IMR-90 (cell line): ENCODE data around the gene FLCN. TPM values are rescaled to one million over a fixed set of nuclear protein-coding genes. Genes with fewer than 3 reads are reported as not detected.
A peak's percentile ranks its signal among the peaks of the same experiment; 100 is the strongest.

Source experiments
- ATAC-seq: fragments of 200-7000 bp; cut with Tn5 transposase; 2 replicates; pipeline ENCODE4 v1.9.1; 2020; ENCODE audit warnings: low read depth, mild to moderate bottlenecking, moderate library complexity
- BruUV-seq: library from RNA; stranded (reverse); fragments of 400-500 nt; replicated peaks from 2 replicates; lab custom pipeline; 2021; lab: Mats Ljungman, UMichigan
- CTCF ChIA-PET: fragments of 300-600 bp; formaldehyde crosslinking; extraction: SDS; loops from one replicate; lab custom pipeline; 2021; ENCODE audit warnings: antibody characterized with exemption; lab: Yijun Ruan, JAX
- POLR2A ChIA-PET: fragments of 300-600 bp; sonication (Branson Sonifier 250); formaldehyde crosslinking; loops from one replicate; lab custom pipeline; 2022; ENCODE audit warnings: antibody characterized with exemption; ENCODE audit not compliant: unreplicated experiment; lab: Charles Lee
- DNase-seq: peaks from one replicate; pipeline ENCODE4 v3.0.0; 2013
- H2AFZ ChIP-seq: replicated peaks from 2 replicates; pipeline ENCODE3; 2013; ENCODE audit warnings: low read length, mild to moderate bottlenecking; ENCODE audit not compliant: poor library complexity
- H2AK5ac ChIP-seq: 2 replicates; pipeline ENCODE4 v1.6.1; 2013; ENCODE audit warnings: low read depth, low read length, inconsistent platforms
- H2AK9ac ChIP-seq: replicated peaks from 2 replicates; pipeline ENCODE3; 2013; ENCODE audit warnings: mild to moderate bottlenecking, low read depth, low read length, moderate library complexity; ENCODE audit not compliant: poor library complexity
- H2BK120ac ChIP-seq: 2 replicates; pipeline ENCODE4 v1.6.1; 2013; ENCODE audit warnings: low read depth, low read length, inconsistent platforms
- H2BK15ac ChIP-seq: 3 replicates; pipeline ENCODE4 v1.6.1; 2013; ENCODE audit warnings: low read depth, low read length, inconsistent platforms
- H2BK20ac ChIP-seq: 2 replicates; pipeline ENCODE4 v1.6.1; 2013; ENCODE audit warnings: low read depth, mild to moderate bottlenecking, inconsistent platforms, low read length, moderate library complexity
- H2BK5ac ChIP-seq: 2 replicates; pipeline ENCODE4 v1.6.1; 2013; ENCODE audit warnings: mild to moderate bottlenecking, low read depth, low read length, inconsistent platforms; ENCODE audit not compliant: poor library complexity, severe bottlenecking
- H3K14ac ChIP-seq: replicated peaks from 2 replicates; pipeline ENCODE4 v1.6.1; 2013; ENCODE audit warnings: low read depth, low read length, inconsistent platforms
- H3K18ac ChIP-seq: 2 replicates; pipeline ENCODE4 v1.6.1; 2013; ENCODE audit warnings: low read depth, low read length, control low read depth
- H3K23ac ChIP-seq: 2 replicates; pipeline ENCODE4 v1.6.1; 2013; ENCODE audit warnings: low read depth, low read length, inconsistent platforms
- H3K27ac ChIP-seq: 2 replicates; pipeline ENCODE4 v1.5.1; 2013; ENCODE audit warnings: mild to moderate bottlenecking, control low read depth, low read length; ENCODE audit not compliant: insufficient read depth
- H3K27me3 ChIP-seq: 2 replicates; pipeline ENCODE4 v1.6.1; 2013; ENCODE audit warnings: low read length; ENCODE audit not compliant: control insufficient read depth, insufficient read depth
- H3K36me3 ChIP-seq: 2 replicates; pipeline ENCODE4 v1.6.1; 2013; ENCODE audit warnings: low read length, mixed read lengths; ENCODE audit not compliant: control insufficient read depth, insufficient read depth
- H3K4ac ChIP-seq: 2 replicates; pipeline ENCODE4 v1.6.1; 2013; ENCODE audit warnings: low read depth, low read length, inconsistent platforms
- H3K4me1 ChIP-seq: 2 replicates; pipeline ENCODE4 v1.6.1; 2013; ENCODE audit warnings: low read length, mixed read lengths; ENCODE audit not compliant: control insufficient read depth, insufficient read depth
- H3K4me2 ChIP-seq: 2 replicates; pipeline ENCODE4 v1.6.1; 2013; ENCODE audit warnings: low read depth, mild to moderate bottlenecking, control low read depth, low read length, moderate library complexity
- H3K4me3 ChIP-seq: 2 replicates; pipeline ENCODE4 v1.5.1; 2013; ENCODE audit warnings: low read depth, mild to moderate bottlenecking, control low read depth, low read length, moderate library complexity; ENCODE audit not compliant: insufficient read depth
- H3K56ac ChIP-seq: 2 replicates; pipeline ENCODE4 v1.6.1; 2013; ENCODE audit warnings: low read length, inconsistent platforms; ENCODE audit not compliant: insufficient read depth; ENCODE audit errors: extremely low read depth
- H3K79me1 ChIP-seq, 2 experiments: 2 replicates each; pipeline ENCODE4 v1.6.1; 2013; ENCODE audit warnings: low read length in 2 of 2, inconsistent platforms in 1 of 2, low read depth in 1 of 2
- H3K9ac ChIP-seq: 2 replicates; pipeline ENCODE4 v1.6.1; 2013; ENCODE audit warnings: low read depth, low read length, control low read depth
- H3K9me1 ChIP-seq: 2 replicates; pipeline ENCODE4 v1.6.1; 2013; ENCODE audit warnings: low read length, inconsistent platforms; ENCODE audit not compliant: insufficient read depth
- H3K9me3 ChIP-seq: 2 replicates; pipeline ENCODE4 v1.6.1; 2013; ENCODE audit warnings: low read length; ENCODE audit not compliant: control insufficient read depth, insufficient read depth
- H4K20me1 ChIP-seq: 2 replicates; pipeline ENCODE4 v1.6.1; 2013; ENCODE audit warnings: low read length, inconsistent platforms; ENCODE audit not compliant: insufficient read depth
- H4K5ac ChIP-seq: 2 replicates; pipeline ENCODE4 v1.6.1; 2013; ENCODE audit warnings: mild to moderate bottlenecking, low read depth, low read length, control low read depth
- H4K8ac ChIP-seq, 2 experiments: 2 replicates each; pipeline ENCODE4 v1.6.1; 2013; ENCODE audit warnings: low read depth in 2 of 2, low read length in 2 of 2, control low read depth in 1 of 2, inconsistent platforms in 1 of 2
- H4K91ac ChIP-seq: 2 replicates; pipeline ENCODE4 v1.6.1; 2013; ENCODE audit warnings: low read depth, low read length, inconsistent platforms; ENCODE audit not compliant: insufficient read depth
- CHD1 ChIP-seq: IDR thresholded peaks from 2 replicates; pipeline ENCODE4 v1.6.1; 2012; ENCODE audit warnings: low read depth, low read length, improper control_type of control experiment
- USF2 ChIP-seq: fragments of 150-350 bp; IDR thresholded peaks from 2 replicates; pipeline ENCODE4 v1.6.1; 2017; ENCODE audit warnings: mild to moderate bottlenecking, antibody characterized with exemption, low read length, low read depth
- WGBS, 2 experiments: methylation state at CpG; one replicate each; pipeline versions ENCODE4 v1.1.5 to v1.1.7; 2013; ENCODE audit warnings: missing lambda C conversion rate in 2 of 2; ENCODE audit not compliant: insufficient read length in 1 of 2; ENCODE audit errors: extremely low coverage in 2 of 2; 5-methylcytosine and 5-hydroxymethylcytosine counted together
- dilution Hi-C: fragments of 300-500 bp; cut with HindIII; formaldehyde crosslinking; loops from one replicate; pipeline ENCODE4 v1.14.3; 2018; ENCODE audit warnings: low sequenced_read_pairs; ENCODE audit not compliant: unreplicated experiment
- in situ Hi-C: fragments of 300-500 bp; cut with MboI; formaldehyde crosslinking; loops from 3 replicates; pipeline ENCODE4 v1.14.3; 2019; ENCODE audit warnings: low sequenced_read_pairs, inconsistent platforms, mixed read lengths
- intact Hi-C: fragments of 100-400 bp; cut with micrococcal nuclease; formaldehyde crosslinking; loops from 2 replicates; pipeline ENCODE4 v1.10.0; 2022
- polyA plus RNA-seq, 3 experiments: library from polyadenylated mRNA; depleted of rRNA; stranded (reverse); fragments of >200 nt; gene quantifications; 2 replicates each; pipeline ENCODE4 v1.2.3, GENCODE V29; 2012; ENCODE audit warnings: low replicate concordance in 1 of 3
- total RNA-seq: library from RNA; depleted of rRNA; stranded (reverse); fragments of >200 nt; gene quantifications from 2 replicates; pipeline ENCODE4 v1.2.3, GENCODE V29; 2012

The FLCN gene
- total and polyA plus RNA-seq, 2 of the 4 experiments (the other 2 are of a cell fraction): 16.8 to 24.8 TPM

- H3K23ac ChIP-seq: peak overlapping the region; percentile 63; the same call in 1 of the 2 replicates
- no peaks in the 10 kb centered on the region; a peak in 1 of 4 replicates for H3K79me1 ChIP-seq
- intact Hi-C loops (no loop called here), in situ Hi-C loops (no loop called here), dilution Hi-C loops (no loop called here)
- no peak overlapping the region for H2BK20ac ChIP-seq
- no peak for TF ChIP-seq CHD1
- TF ChIP-seq USF2: 0 out of 2 replicates have a peak, but pooled peaks have one; percentile 12
- peak; percentile 58 for DNase-seq
- H3K4ac ChIP-seq: no peak overlapping the region
- H4K91ac ChIP-seq: no peak overlapping the region
- no peak overlapping the region for H3K56ac ChIP-seq
- no peaks in the 10 kb centered on the region for H3K9me3 ChIP-seq
- peak overlapping the region; percentile 72; the same call in 1 of the 2 replicates for H3K27ac ChIP-seq
- H2BK15ac ChIP-seq: no peak overlapping the region
- no peak overlapping the region; the same call in 1 of the 2 replicates for H4K5ac ChIP-seq
- H2AK9ac ChIP-seq: no peak overlapping the region
- ChIA-PET CTCF (interaction anchor here (0.6 to 0.8 kb wide), 2 partner anchors 10 to 102 kb away, joined by 3 to 4 read pairs; no protein-coding TSS in a partner anchor), POLR2A (no interaction called here)
- no peaks in the 10 kb centered on the region; the same call in 1 of the 2 replicates for H3K36me3 ChIP-seq
- no peak overlapping the region for H3K9ac ChIP-seq
- no peak overlapping the region for H3K14ac ChIP-seq
- no TSS peak for BruUV-seq
- no peak overlapping the region for H3K4me3 ChIP-seq
- ATAC-seq: peak; percentile 58
- no peaks in the 10 kb centered on the region for H3K9me1 ChIP-seq
- H2BK5ac ChIP-seq: no peak overlapping the region
- peak overlapping the region; percentile 74 for H3K4me2 ChIP-seq
- H2AFZ ChIP-seq: no peak overlapping the region
- H4K20me1 ChIP-seq: no peaks in the 10 kb centered on the region
- no peaks in the 10 kb centered on the region for H3K27me3 ChIP-seq
- WGBS, 2 experiments: 0% methylated on average over 1 of the region's 5 CpGs; no CpG with 5 or more reads in 1 of the 2 experiments
- H2AK5ac ChIP-seq: no peak overlapping the region
- H3K18ac ChIP-seq: no peak overlapping the region; the same call in 1 of the 2 replicates
- H2BK120ac ChIP-seq: peak overlapping the region; percentile 26; the same call in 1 of the 2 replicates
- H3K4me1 ChIP-seq: peaks cover 16% of the 10 kb centered on the region
- H4K8ac ChIP-seq: peak overlapping the region in 1 of 2 experiments; percentile 40; a peak in 1 of 4 replicates
These were observed 36.1 kb downstream of the FLCN start for GRCh38 chr17:17200831-17201230.
